HG03108 (cell line): ENCODE data around the gene PARD3.

Experiments
- ATAC-seq: cut with Tn5 transposase; IDR thresholded peaks from one replicate; pipeline ENCODE4 v1.9.1; 2021; ENCODE audit warnings: moderate library complexity; ENCODE audit not compliant: unreplicated experiment

The PARD3 gene

DNA sequence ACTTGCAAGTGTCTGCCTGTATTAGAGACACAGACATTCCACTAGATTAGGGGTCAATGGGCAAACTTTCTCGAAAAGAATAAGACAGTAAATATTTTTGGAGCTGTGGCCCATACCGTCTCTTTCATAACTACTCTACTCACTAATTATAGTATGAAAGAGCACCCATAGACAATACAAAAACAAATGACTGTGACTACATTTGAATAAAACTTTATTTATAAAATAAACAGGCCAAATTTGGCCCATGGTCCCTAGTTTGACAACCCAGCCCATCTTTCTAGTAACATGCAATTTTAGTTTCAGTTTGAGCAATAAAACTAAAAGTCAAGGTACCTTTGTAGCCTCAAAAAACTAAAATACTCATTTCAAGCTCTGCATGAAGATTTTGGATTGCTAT, 294.6 kb downstream of the PARD3 start:
- ATAC-seq, result no peak

GRCh38 chr10:34520084-34520483, 295.0 kb downstream of the PARD3 start:
- no peak for ATAC-seq

GRCh38 chr10:34514290-34514689, 300.8 kb downstream of the PARD3 start:
- no peak for ATAC-seq

- ATAC-seq, result no peak
These were observed 301.5 kb downstream of the PARD3 start for GRCh38 chr10:34513636-34514035.

- no peak for ATAC-seq
These were observed 307.9 kb downstream of the PARD3 start for GRCh38 chr10:34507217-34507616.

GRCh38 chr10:34506786-34507185, 308.3 kb downstream of the PARD3 start:
- no peak for ATAC-seq

- ATAC-seq, result no peak
These were observed 309.8 kb downstream of the PARD3 start for GRCh38 chr10:34505338-34505737.

GRCh38 chr10:34504534-34504933, 310.6 kb downstream of the PARD3 start:
- no peak for ATAC-seq

- ATAC-seq, result no peak
These were observed 311.4 kb downstream of the PARD3 start for GRCh38 chr10:34503704-34504103.

DNA sequence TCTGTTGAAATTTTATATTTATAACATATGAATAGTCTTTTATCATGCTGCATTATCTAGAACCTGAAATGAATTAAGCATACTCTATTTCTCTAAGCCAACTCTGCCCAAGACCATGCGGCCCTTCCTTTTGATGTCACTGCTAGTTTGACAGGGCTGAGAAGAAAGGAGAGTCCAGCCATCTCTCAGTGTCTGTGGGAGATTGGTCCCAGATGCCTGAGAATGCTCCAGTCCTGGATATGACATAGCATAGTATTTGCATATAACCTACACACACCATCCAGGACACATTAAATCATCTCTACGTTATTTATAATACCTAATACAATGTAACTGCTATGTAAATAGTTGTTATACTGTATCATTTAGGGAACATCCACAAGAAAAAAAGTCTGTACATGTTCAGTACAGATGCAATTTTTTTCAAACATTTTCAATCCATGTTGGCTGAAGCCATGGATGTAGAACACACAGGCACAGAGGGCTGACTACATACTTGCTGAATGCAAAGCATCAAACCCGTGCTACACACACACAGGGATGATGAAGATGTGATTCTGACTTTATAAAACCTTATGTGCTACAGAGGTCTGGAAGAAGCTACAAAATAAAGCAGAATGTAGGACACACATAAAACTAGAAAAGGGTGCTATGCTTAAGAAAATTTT, 315.4 kb downstream of the PARD3 start:
- no peak for ATAC-seq

DNA sequence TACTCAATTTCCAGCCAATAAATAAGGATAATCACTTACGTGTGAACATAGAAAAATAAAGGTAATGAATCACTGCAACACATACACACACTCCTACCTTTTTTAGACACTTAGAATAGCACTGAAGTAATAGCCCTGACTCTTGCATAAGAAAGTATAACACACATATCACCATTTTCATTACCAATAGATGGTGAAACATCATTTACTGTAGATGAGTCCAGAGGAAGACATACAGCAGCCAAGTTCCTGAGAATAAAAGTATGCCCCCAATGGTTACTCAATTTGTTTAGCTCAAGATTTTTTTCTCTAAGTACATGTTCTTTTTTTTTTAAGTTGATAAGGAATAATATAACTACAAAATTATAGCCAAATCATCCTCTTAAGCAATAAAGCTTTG, 316.3 kb downstream of the PARD3 start:
- ATAC-seq, result no peak

DNA sequence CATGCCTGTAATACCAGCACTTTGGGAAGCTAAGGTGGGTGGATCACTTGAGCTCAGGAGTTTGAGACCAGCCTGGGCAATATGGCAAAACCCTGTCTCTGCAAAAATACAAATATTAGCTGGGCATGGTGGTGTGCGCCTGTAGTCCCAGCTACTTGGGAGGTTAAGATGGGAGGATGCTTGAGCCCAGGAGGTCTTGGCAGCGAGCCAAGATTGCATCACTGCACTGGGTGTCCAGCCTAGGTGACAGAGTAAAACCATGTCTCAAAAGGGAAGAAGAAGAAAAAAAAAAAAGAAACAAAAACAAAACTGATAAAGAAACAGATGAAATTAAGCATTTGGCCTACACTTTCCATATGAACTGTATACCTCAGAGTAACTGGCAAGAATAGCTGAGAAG, 319.2 kb downstream of the PARD3 start:
- ATAC-seq, result no peak

DNA sequence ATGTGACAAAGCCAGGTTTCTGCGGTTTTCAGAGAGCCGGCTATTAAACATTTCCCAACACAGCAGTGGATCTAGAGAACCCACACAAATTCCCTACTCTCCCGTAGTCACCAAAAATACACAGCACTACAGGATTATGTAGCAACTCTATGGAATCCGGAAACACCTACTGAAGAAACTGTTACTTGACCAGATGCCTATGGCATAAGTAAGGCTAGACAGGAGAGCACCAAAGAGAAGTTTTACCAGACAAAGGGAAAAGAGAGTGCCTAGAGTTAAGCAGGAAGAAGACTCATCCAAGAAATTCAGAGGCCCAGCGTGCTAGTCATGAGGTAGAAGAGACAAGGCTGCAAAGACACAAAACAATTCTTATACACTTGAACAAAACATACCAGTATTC, 321.1 kb downstream of the PARD3 start:
- ATAC-seq, result no peak

GRCh38 chr10:34492081-34492480, 323.0 kb downstream of the PARD3 start:
- ATAC-seq, result no peak

GRCh38 chr10:34491678-34492077, 323.4 kb downstream of the PARD3 start:
- ATAC-seq, result no peak

- no peak for ATAC-seq
These were observed 324.9 kb downstream of the PARD3 start for GRCh38 chr10:34489973-34490745.

- ATAC-seq, result no peak
These were observed 325.7 kb downstream of the PARD3 start for GRCh38 chr10:34489411-34489810.

GRCh38 chr10:34488476-34489130, 326.5 kb downstream of the PARD3 start:
- ATAC-seq, result no peak

DNA sequence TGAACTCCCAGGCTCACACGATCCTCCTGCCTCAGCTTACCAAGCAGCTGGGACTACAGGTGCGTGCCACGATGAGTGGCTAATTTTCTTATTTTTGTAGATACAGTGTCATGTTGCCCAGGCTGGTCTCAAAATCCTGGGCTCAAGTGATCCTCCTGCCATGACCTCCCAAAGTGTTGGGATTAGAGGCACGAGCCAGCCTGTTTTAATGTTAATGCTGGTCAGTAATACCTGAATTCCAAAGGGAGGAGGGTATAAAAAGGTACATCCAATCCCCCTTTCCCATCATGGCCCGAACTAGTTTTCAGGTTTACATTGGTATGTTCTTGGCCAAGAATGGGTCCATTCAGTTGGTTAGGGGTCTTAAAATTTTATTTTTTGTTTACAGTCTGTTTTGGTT, 329.1 kb downstream of the PARD3 start:
- ATAC-seq, result no peak

GRCh38 chr10:34484164-34484563, 330.9 kb downstream of the PARD3 start:
- no peak for ATAC-seq

- no peak for ATAC-seq
These were observed 334.8 kb downstream of the PARD3 start for GRCh38 chr10:34480345-34480744.

- ATAC-seq, result no peak
These were observed 335.4 kb downstream of the PARD3 start for GRCh38 chr10:34479520-34480179.
